Measurements from ENCODE around the gene NCMAP. TPM values are rescaled to one million over a fixed set of nuclear protein-coding genes. Genes with fewer than 3 reads are reported as not detected.

Gene NCMAP
- total RNA-seq, 1 donor from 2014 or later = not detected

- TF ChIP-seq CTCF (IDR thresholded peaks at IDR 0.05) = no peak
- peak overlapping the region; percentile 85 for H3K4me3 Mint-ChIP-seq
- DNase-seq = peak; percentile 61
- CTCF ChIA-PET = interaction anchor here (1.0 to 2.1 kb wide), 5 partner anchors 52 to 144 kb away, joined by 3 to 18 read pairs (median 5); partner anchors contain the start of gene NIPAL3
- no peaks in the 10 kb centered on the region for H3K27me3 Mint-ChIP-seq
- H3K27ac Mint-ChIP-seq = peak overlapping the region; percentile 99
- POLR2A ChIA-PET = interaction anchor here (0.7 to 2.9 kb wide), 12 partner anchors 14 to 576 kb away, joined by 3 to 42 read pairs (median 4); partner anchors contain the start of genes NIPAL3, PNRC2 and RCAN3
- peaks cover 22% of the 10 kb centered on the region for H3K36me3 Mint-ChIP-seq (ENCODE audit: low read depth)
- peaks cover 60% of the 10 kb centered on the region for H3K4me1 Mint-ChIP-seq
- no peaks in the 10 kb centered on the region for H3K9me3 Mint-ChIP-seq
- peak; percentile 77 for ATAC-seq (ENCODE audit: low read depth)
- intact Hi-C loops (cut with micrococcal nuclease) = loop anchor here (1.0 to 5.0 kb wide), 2 partner anchors 33 to 52 kb away; partner anchors contain the start of gene RCAN3
These were observed 20.9 kb upstream of the NCMAP start for GRCh38 chr1:24535021-24535424.

GRCh38 chr1:24535778-24536177, 20.1 kb upstream of the NCMAP start:
- Mint-ChIP-seq H3K4me3 (peak overlapping the region; percentile 85), H3K27me3 (no peaks in the 10 kb centered on the region), H3K36me3 (ENCODE audit: low read depth) (peaks cover 20% of the 10 kb centered on the region), H3K4me1 (peaks cover 68% of the 10 kb centered on the region), H3K9me3 (no peaks in the 10 kb centered on the region), H3K27ac (peak overlapping the region; percentile 99)
- no peak for DNase-seq
- no peak for ATAC-seq (ENCODE audit: low read depth)
- no peak for TF ChIP-seq CTCF (IDR thresholded peaks at IDR 0.05)
- ChIA-PET POLR2A (interaction anchor here (0.6 to 2.9 kb wide), 14 partner anchors 13 to 576 kb away, joined by 3 to 42 read pairs (median 4); partner anchors contain the start of genes NIPAL3, PNRC2 and RCAN3), CTCF (interaction anchor here (0.8 to 2.1 kb wide), 8 partner anchors 11 to 153 kb away, joined by 3 to 18 read pairs (median 4); partner anchors contain the start of gene NIPAL3)
- intact Hi-C loops (cut with micrococcal nuclease) = loop anchor here (1.0 to 5.0 kb wide), 9 partner anchors 8 to 345 kb away; partner anchors contain the start of genes NIPAL3, RCAN3 and SRRM1

GRCh38 chr1:24536391-24536840, 19.5 kb upstream of the NCMAP start:
- CTCF ChIA-PET = interaction anchor here (0.8 to 2.1 kb wide), 7 partner anchors 11 to 152 kb away, joined by 3 to 18 read pairs (median 4); partner anchors contain the start of gene NIPAL3
- no peak for TF ChIP-seq CTCF (IDR thresholded peaks at IDR 0.05)

GRCh38 chr1:24540051-24540905, 15.6 kb upstream of the NCMAP start:
- intact Hi-C loops (cut with micrococcal nuclease) = loop anchor here (2.0 kb wide), 1 partner anchor 15 kb away; no protein-coding TSS in a partner anchor
- no peak for ATAC-seq (ENCODE audit: low read depth)
- peaks cover 58% of the 10 kb centered on the region for H3K4me1 Mint-ChIP-seq
- H3K27ac Mint-ChIP-seq = peak overlapping the region; percentile 76
- TF ChIP-seq CTCF (IDR thresholded peaks at IDR 0.05) = no peak
- ChIA-PET POLR2A (interaction anchor here (0.6 to 1.8 kb wide), 8 partner anchors 8 to 148 kb away, joined by 3 to 6 read pairs (median 4); partner anchors contain the start of gene RCAN3), CTCF (interaction anchor here (0.8 to 2.3 kb wide), 3 partner anchors 9 to 47 kb away, joined by 3 to 8 read pairs (median 3); no protein-coding TSS in a partner anchor)
- DNase-seq = no peak
- H3K4me3 Mint-ChIP-seq = peak overlapping the region; percentile 45
- H3K9me3 Mint-ChIP-seq = no peaks in the 10 kb centered on the region
- no peaks in the 10 kb centered on the region for H3K27me3 Mint-ChIP-seq
- H3K36me3 Mint-ChIP-seq (ENCODE audit: low read depth) = peaks cover 1% of the 10 kb centered on the region

More at GRCh38 chr1:24536391-24536840, 19.5 kb upstream of the NCMAP start:
- no peaks in the 10 kb centered on the region for H3K27me3 Mint-ChIP-seq
- peak overlapping the region; percentile 99 for H3K27ac Mint-ChIP-seq
- intact Hi-C loops (cut with micrococcal nuclease) = loop anchor here (1.0 to 5.0 kb wide), 8 partner anchors 9 to 346 kb away; partner anchors contain the start of genes NIPAL3 and SRRM1
- DNase-seq = peak; percentile 51
- no peaks in the 10 kb centered on the region for H3K9me3 Mint-ChIP-seq
- ATAC-seq (ENCODE audit: low read depth) = peak; percentile 73
- H3K36me3 Mint-ChIP-seq (ENCODE audit: low read depth) = peaks cover 20% of the 10 kb centered on the region
- POLR2A ChIA-PET = interaction anchor here (1.0 to 2.9 kb wide), 6 partner anchors 34 to 577 kb away, joined by 3 to 42 read pairs (median 10); partner anchors contain the start of genes NIPAL3, PNRC2 and RCAN3
- H3K4me3 Mint-ChIP-seq = peak overlapping the region; percentile 81
- H3K4me1 Mint-ChIP-seq = peaks cover 74% of the 10 kb centered on the region
